C4-2B (cell line): ENCODE results near the gene OR6S1.

Experiments
- ZFX ChIP-seq: fragments of 450-650 bp; IDR thresholded peaks from 2 replicates; pipeline ENCODE4 v1.6.1; 2017
- TF ChIP-seq, protein P1 (sequence below): fragments of 450-650 bp; conservative IDR thresholded peaks from 2 replicates; pipeline ENCODE4 v1.5.1; 2017; ENCODE audit warnings: mild to moderate bottlenecking

DNA sequence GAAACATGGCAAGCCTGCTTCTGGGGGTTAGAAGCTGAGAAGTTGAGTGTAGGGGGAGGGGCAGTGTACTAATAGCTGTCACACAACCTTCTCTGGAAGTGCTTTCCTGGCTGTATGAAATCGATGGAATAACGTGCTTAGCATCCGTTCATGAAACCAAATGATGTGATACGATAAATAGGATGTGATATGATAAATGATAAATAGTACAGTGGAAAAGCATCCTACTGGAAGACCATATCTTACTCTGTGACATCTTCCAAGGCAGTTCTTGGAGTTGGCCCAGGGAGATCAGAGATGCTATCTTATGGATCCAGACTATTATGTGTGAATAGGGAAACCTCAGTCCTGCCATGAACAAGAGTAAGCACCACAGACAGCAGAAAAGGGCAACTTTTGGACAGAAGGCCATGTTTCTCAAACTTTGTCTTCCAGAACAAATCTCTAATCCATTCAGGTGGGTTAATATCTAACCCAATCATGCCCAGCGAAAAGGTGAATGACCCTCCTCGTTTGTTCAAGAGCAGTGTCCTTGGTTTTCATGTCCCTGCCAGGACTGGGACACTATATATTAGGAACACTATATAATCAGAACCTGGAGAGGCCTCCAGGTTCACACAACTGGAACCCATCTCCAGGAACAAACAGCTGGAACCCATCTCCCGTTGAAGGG, 46.8 kb upstream of the OR6S1 start, which contains the start of gene ANG:
- TF ChIP-seq, protein P1, sequence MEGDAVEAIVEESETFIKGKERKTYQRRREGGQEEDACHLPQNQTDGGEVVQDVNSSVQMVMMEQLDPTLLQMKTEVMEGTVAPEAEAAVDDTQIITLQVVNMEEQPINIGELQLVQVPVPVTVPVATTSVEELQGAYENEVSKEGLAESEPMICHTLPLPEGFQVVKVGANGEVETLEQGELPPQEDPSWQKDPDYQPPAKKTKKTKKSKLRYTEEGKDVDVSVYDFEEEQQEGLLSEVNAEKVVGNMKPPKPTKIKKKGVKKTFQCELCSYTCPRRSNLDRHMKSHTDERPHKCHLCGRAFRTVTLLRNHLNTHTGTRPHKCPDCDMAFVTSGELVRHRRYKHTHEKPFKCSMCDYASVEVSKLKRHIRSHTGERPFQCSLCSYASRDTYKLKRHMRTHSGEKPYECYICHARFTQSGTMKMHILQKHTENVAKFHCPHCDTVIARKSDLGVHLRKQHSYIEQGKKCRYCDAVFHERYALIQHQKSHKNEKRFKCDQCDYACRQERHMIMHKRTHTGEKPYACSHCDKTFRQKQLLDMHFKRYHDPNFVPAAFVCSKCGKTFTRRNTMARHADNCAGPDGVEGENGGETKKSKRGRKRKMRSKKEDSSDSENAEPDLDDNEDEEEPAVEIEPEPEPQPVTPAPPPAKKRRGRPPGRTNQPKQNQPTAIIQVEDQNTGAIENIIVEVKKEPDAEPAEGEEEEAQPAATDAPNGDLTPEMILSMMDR = no peak
- TF ChIP-seq ZFX = no peak
